GM19467 (cell line): ENCODE data around the gene FARP1.

ENCODE experiments used
- ATAC-seq: cut with Tn5 transposase; IDR thresholded peaks from one replicate; pipeline ENCODE4 v1.9.1; 2021; ENCODE audit warnings: mild to moderate bottlenecking, moderate library complexity; ENCODE audit not compliant: unreplicated experiment

Gene FARP1

DNA sequence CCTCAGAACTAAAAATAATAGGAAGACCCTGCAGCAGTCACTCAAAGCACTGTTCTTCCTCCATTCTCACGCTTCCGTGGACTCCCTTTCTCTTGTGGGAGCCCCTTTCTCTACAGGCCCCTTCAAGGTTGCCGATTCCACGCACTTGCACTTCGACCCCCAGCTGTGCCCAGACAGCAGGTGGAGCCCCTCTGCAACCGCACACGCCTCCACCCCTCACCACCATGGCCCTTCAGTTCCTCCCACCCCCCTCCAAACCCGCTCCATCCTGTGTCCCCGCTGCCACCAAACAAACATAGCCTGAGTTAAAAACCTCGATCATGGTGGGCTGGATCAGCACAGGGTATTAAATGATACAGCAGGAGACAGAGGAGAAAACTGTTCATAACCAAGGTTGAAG, 331.4 kb downstream of the FARP1 start:
- ATAC-seq = no peak

- ATAC-seq = no peak
Measured at GRCh38 chr13:98474761-98475160, 331.9 kb downstream of the FARP1 start.

DNA sequence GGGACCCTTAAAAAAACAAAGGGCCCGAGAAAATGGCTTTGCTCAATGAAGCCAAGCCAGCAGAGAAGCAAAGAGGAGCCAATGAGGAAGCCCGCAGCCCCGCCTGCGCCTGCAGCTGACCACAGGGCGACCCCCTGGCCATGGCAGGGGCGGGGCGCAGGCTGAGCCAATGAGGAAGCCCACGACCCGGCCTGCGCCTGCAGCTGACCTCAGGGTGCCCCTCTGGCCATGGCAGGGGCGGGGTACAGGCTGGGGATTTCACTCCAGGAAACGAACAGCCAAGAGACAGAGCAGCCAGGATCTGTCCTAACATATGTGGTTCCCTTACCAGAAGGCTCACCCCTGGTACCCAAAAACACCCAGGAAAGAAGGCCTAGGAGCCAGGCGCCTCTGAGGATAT, 332.6 kb downstream of the FARP1 start:
- ATAC-seq = no peak

- ATAC-seq = peak; percentile 29
Measured at GRCh38 chr13:98476106-98476505, 333.2 kb downstream of the FARP1 start.

- ATAC-seq = peak; percentile 95
Measured at GRCh38 chr13:98476538-98476966, 333.7 kb downstream of the FARP1 start.

GRCh38 chr13:98478189-98479129, 335.6 kb downstream of the FARP1 start:
- no peak for ATAC-seq

DNA sequence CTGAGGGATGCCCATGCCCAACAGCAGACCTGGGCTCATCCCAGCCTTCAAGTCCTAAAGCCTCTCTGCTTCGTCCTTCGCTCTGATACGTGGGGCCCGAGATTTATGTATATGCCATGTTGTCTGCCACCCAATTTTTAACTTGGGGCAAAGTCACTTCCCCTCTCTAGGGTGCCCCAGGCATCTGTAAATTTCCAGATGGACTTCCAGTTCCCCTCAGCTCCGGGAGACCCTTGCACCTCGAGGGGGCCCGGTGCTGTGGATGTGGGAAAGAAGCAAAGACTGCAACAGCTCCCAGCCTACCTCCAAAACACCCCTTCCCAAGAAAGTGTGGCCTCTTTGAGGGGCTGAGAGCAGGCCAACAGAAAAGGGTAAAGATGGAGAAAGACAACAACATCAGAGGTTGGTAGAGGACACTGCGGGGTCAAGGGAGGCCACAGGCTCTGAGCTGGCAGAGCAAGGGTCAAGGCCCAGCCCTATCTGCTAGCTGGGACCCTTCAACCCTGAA, 336.7 kb downstream of the FARP1 start:
- no peak for ATAC-seq

DNA sequence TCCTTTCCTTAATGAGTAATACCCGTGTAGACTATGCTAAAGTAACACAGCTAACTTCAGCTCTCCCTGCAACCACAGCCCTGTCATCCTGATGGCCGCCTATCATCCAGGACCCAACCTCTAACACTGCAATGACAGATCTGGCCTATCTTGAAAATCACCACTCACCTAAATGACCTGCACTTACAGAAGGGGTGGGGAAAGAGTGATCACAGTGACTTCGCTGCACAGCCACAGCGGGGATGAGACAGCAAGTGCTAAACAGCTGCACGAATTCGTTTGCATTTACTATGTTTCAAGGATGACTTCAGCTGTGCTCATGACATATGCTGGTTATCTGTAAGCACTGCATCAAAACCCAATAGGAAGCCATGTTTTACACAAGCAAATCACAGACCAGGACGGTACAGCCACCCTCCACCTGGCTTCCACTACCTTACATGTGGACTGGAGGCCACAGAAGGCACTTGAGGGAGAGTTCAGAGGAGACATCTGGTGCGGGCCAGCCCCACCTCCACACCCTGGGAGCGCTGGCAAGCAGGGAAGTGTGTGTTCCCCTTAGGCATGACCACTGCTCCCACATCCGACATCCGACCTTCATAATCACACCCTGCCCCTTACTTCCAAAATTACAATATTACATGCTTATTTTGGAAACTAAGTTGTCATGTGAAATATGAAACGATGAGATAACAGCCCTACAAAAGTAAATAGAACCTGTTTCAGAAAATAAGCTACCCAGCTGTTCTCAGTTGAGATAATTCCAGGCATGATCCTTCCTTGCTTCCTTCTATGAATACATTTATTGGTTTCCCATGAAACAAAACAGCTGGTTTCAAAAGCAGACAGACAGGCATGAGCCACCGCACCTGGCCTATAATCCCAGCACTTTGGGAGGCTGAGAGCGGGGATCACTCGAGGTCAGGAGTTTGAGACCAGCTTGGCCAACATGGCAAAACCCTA, 338.3 kb downstream of the FARP1 start:
- no peak for ATAC-seq

DNA sequence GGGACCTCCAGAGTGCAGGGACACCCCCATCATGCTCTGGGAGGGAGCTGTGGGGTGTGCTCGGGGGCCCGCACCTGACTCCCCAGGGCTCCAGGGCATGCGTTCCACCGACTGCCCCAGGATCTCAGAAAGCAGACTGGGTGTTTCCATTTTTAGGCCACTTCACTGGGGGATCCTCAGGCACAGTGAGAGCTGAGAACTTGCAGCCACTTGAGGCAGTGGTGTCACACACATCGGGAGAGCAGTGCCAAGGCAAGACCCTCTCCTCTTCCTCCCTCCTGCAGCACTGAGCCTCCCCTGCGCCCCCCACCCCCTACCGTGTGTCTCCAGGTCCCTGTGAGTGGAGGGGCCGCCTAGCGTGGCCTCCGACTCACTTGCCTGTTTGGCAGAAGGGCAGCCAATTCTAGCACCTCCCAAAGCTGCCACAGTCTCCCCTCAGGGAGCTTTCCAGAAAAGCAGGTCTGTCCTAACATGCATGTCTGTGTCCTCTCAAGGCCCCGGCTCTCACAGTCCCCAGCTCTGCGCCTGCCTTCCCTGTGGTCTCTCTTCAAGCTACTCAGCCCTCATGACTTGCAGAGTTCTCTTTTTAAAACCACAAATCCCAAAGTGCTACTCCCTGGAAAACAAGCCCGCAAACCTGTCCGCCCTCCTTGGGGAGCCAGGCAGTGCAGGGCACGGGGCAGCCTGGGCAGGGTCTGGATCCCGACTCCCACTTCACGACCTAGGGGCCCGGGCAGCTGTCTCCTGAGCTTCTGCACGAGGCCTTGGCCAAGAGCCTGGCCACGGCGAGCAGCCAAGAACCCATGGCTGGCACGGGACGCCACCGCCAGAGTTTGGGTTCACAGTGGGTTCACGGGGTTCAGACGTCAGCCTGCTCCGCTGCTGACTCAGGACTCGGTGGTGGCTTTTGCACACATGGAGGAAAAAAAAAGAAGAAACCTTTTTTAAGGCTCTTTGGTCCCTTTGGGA, 339.9 kb downstream of the FARP1 start:
- ATAC-seq = no peak

- ATAC-seq = no peak
Measured at GRCh38 chr13:98483601-98484288, 340.9 kb downstream of the FARP1 start.

GRCh38 chr13:98484289-98485219, 341.7 kb downstream of the FARP1 start:
- ATAC-seq = no peak

DNA sequence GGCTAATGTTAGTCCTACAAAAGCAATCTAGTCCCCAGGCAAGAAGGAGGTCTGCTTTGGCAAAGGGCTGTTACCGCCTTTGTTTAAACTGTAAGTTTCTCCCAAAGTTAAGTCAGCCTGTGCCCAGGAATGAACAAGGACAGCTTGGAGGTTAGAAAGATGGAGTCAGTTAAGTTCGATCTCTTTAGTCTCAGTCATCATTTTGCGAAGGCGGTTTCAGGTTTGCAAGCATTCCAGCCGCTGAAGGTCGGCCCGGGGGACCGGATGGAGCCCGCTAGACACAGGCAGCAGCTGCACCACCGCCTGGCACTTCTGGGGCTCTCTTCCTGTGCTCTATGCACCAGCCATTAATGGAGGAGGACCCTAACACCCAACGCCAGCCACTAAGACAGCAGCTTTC, 342.7 kb downstream of the FARP1 start:
- no peak for ATAC-seq

- ATAC-seq = no peak
Measured at GRCh38 chr13:98486412-98486811, 343.5 kb downstream of the FARP1 start.

- no peak for ATAC-seq
Measured at GRCh38 chr13:98487016-98487415, 344.1 kb downstream of the FARP1 start.

GRCh38 chr13:98487522-98487921, 344.6 kb downstream of the FARP1 start:
- ATAC-seq = no peak

- ATAC-seq = no peak
Measured at GRCh38 chr13:98488736-98489135, 345.8 kb downstream of the FARP1 start.

- ATAC-seq = no peak
Measured at GRCh38 chr13:98489446-98490194, 346.7 kb downstream of the FARP1 start.
